Neural crest cell (in vitro differentiated cells): ENCODE measurements around the gene RWDD4. TPM values are rescaled to one million over a fixed set of nuclear protein-coding genes. Genes with fewer than 3 reads are reported as not detected.

Source experiments
- DNase-seq: peaks from one replicate; pipeline ENCODE4 v3.0.0; 2021; ENCODE audit warnings: low read depth, mixed read lengths, low spot score
- H3K27ac Mint-ChIP-seq: one replicate; pipeline ENCODE4 v1.8.0; 2021; ENCODE audit warnings: mild to moderate bottlenecking, mixed read lengths; ENCODE audit not compliant: unreplicated experiment
- H3K27me3 Mint-ChIP-seq: 2 replicates; pipeline ENCODE4 v1.8.0; 2021; ENCODE audit warnings: low read depth, mild to moderate bottlenecking, mixed read lengths
- H3K36me3 Mint-ChIP-seq: 2 replicates; pipeline ENCODE4 v1.8.0; 2021; ENCODE audit warnings: low read depth, mild to moderate bottlenecking, mixed read lengths
- H3K4me1 Mint-ChIP-seq: 2 replicates; pipeline ENCODE4 v1.8.0; 2021; ENCODE audit warnings: mixed read lengths
- H3K4me3 Mint-ChIP-seq: one replicate; pipeline ENCODE4 v1.8.0; 2021; ENCODE audit warnings: mild to moderate bottlenecking, mixed read lengths
- H3K9me3 Mint-ChIP-seq: 2 replicates; pipeline ENCODE4 v1.8.0; 2021; ENCODE audit warnings: mixed read lengths
- total RNA-seq: library from RNA; stranded (reverse); gene quantifications from 2 replicates; pipeline ENCODE4 v1.2.1, GENCODE V29; 2021
- TF ChIP-seq, protein P1 (sequence below): fragments of 200-600 bp; sonication (generic); conservative IDR thresholded peaks from 2 replicates; pipeline ENCODE4 v1.5.0; 2021; ENCODE audit warnings: antibody characterized with exemption, mild to moderate bottlenecking

Gene RWDD4
- total RNA-seq, 1 donor from 2014 or later, result 17.4 TPM

DNA sequence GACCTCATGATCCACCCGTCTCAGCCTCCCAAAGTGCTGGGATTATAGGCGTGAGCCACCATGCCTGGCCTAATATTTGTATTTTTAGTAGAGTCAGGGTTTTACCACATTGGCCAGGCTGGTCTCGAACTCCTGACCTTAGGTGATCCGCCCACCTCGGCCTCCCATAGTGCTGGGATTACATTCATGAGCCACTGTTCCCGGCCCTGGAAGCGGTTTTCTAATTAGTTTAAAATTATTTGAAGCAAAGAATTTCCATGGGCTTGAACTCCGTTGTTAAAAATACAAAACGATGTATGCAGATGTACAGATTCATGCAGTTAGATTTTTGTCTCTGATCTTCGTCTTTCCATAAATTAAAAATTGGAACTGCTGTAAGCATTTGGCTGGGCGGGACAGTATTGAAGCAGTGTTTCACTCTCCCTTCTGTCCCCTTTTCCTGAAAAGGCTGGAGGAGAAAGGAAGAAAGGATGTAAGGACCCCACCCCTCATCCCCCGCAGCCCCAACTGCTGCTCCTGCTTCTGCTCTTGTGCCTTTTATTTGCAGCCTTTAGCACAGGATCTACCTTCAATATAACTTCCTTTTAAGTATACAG lies 12.1 kb upstream of the RWDD4 start:
- no peaks in the 10 kb centered on the region for H3K9me3 Mint-ChIP-seq
- TF ChIP-seq, protein P1, sequence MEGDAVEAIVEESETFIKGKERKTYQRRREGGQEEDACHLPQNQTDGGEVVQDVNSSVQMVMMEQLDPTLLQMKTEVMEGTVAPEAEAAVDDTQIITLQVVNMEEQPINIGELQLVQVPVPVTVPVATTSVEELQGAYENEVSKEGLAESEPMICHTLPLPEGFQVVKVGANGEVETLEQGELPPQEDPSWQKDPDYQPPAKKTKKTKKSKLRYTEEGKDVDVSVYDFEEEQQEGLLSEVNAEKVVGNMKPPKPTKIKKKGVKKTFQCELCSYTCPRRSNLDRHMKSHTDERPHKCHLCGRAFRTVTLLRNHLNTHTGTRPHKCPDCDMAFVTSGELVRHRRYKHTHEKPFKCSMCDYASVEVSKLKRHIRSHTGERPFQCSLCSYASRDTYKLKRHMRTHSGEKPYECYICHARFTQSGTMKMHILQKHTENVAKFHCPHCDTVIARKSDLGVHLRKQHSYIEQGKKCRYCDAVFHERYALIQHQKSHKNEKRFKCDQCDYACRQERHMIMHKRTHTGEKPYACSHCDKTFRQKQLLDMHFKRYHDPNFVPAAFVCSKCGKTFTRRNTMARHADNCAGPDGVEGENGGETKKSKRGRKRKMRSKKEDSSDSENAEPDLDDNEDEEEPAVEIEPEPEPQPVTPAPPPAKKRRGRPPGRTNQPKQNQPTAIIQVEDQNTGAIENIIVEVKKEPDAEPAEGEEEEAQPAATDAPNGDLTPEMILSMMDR, result no peak
- no peak for DNase-seq
- no peak overlapping the region for H3K4me3 Mint-ChIP-seq
- H3K27me3 Mint-ChIP-seq, result no peaks in the 10 kb centered on the region
- H3K4me1 Mint-ChIP-seq, result no peaks in the 10 kb centered on the region
- H3K27ac Mint-ChIP-seq, result no peak overlapping the region
- peaks cover 5% of the 10 kb centered on the region for H3K36me3 Mint-ChIP-seq

DNA sequence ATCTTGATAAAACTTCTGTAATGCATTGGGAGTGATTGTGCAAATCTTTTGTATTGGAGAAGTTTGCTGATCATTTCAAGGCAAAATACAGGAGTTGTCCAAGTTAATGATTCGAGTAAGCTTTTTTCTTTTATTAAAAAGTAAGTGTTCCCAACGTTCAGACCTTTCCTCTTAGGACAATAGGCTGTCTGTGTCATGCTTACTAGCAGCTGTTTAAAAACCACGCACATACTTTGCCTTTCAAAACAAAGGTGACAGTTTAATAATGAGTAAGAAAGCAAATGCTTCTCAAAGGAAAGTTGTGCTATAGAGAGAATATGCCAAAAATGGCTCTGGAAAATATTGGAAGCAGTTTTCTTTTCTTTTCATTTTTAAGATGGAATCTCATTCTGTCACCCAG lies 11.3 kb upstream of the RWDD4 start:
- Mint-ChIP-seq H3K4me1 (no peaks in the 10 kb centered on the region), H3K27ac (no peak overlapping the region), H3K27me3 (no peaks in the 10 kb centered on the region), H3K36me3 (peaks cover 8% of the 10 kb centered on the region), H3K4me3 (no peak overlapping the region), H3K9me3 (no peaks in the 10 kb centered on the region)
- no peak for DNase-seq
- TF ChIP-seq, protein P1, result no peak

DNA sequence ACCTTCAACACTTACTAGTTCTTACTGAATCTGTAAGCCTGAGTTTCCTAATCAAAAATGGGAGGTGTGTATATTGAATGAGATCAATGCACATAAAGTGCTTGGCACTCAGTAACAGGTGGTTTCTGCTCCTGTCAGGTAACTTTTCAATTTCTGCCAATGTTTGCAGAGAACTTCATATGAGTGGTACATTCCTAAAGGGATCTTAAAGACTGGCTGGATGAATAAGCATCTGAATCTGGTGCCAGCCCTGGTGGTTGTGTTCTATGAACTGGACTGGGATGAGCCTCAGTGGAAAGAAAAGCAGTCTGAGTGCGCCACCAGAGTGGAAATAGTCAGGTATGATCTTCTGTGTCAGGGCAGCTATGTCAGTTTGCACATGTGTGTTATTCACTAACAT lies 7.1 kb upstream of the RWDD4 start:
- Mint-ChIP-seq H3K36me3 (peaks cover 10% of the 10 kb centered on the region), H3K4me3 (no peak overlapping the region), H3K27me3 (no peaks in the 10 kb centered on the region), H3K27ac (no peak overlapping the region), H3K9me3 (no peaks in the 10 kb centered on the region), H3K4me1 (peaks cover 5% of the 10 kb centered on the region)
- TF ChIP-seq, protein P1, result no peak
- no peak for DNase-seq

GRCh38 chr4:183659872-183660242 lies 872 bp upstream of the RWDD4 start:
- TF ChIP-seq, protein P1, result no peak
- no peaks in the 10 kb centered on the region for H3K9me3 Mint-ChIP-seq
- H3K27ac Mint-ChIP-seq, result peak overlapping the region; percentile 92
- no peaks in the 10 kb centered on the region for H3K27me3 Mint-ChIP-seq
- peaks cover 32% of the 10 kb centered on the region for H3K4me1 Mint-ChIP-seq
- DNase-seq, result no peak
- peak overlapping the region; percentile 85 for H3K4me3 Mint-ChIP-seq
- peaks cover 4% of the 10 kb centered on the region for H3K36me3 Mint-ChIP-seq

- peaks cover 27% of the 10 kb centered on the region for H3K4me1 Mint-ChIP-seq
- TF ChIP-seq, protein P1, result no peak
- peak overlapping the region; percentile 94 for H3K27ac Mint-ChIP-seq
- H3K9me3 Mint-ChIP-seq, result no peaks in the 10 kb centered on the region
- no peaks in the 10 kb centered on the region for H3K36me3 Mint-ChIP-seq
- H3K27me3 Mint-ChIP-seq, result no peaks in the 10 kb centered on the region
- H3K4me3 Mint-ChIP-seq, result peak overlapping the region; percentile 92
- DNase-seq, result peak; percentile 14
Observed at GRCh38 chr4:183658362-183659028, 490 bp downstream of the RWDD4 start.
